AG09309 (cell line): Measurements from ENCODE around the gene ARG1.

Experiments used
- DNase-seq: peaks from one replicate; pipeline ENCODE4 v3.0.0-alpha.2; 2010; ENCODE audit warnings: low read depth
- H3K4me3 ChIP-seq: 2 replicates; pipeline ENCODE4 v1.5.1; 2011; ENCODE audit warnings: mild to moderate bottlenecking, low read depth, low read length, moderate library complexity; ENCODE audit not compliant: control insufficient read depth
- TF ChIP-seq, protein P1 (sequence below): IDR thresholded peaks from 2 replicates; pipeline ENCODE4 v1.5.1; 2011; ENCODE audit warnings: mild to moderate bottlenecking, low read depth, low read length, inconsistent platforms; ENCODE audit not compliant: insufficient read depth, control insufficient read depth; ENCODE audit errors: missing control alignments

ARG1 gene

DNA sequence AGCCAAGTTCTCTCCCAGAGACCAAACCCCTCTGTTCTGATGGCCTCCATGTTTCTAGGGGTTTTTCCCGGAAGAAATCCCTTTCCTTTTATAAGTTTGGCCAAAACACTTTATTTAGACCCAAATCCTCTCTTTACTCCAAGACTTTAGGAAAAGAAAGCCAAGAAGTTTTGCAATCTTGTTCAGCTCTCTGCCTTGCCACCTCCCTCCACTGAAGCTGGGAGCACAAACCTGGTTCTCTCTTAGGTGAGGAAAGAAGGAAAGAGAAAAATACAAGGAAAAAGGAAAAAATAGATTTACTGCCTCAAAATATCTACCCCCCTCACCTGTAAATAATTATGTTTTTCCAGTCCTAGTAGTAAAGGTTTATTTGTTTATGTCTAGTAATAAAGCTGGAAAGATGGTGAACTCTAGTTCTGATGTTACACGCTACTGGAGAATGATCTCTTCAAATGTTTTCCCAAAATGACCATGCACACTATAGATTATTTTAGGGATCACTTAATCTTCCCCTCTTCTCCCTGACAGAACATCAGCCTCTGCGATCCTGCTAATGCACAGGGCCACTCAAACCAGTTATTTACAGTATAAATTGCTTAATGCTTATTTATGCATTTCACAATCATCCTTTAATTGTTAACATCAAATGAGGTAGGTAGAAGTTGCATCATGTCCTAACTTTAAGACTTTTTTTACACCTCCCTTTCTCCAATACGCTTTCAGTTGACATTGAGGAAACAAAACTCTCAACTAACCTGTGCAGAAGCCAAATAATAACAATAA is 10.9 kb upstream of the ARG1 start:
- TF ChIP-seq, protein P1, sequence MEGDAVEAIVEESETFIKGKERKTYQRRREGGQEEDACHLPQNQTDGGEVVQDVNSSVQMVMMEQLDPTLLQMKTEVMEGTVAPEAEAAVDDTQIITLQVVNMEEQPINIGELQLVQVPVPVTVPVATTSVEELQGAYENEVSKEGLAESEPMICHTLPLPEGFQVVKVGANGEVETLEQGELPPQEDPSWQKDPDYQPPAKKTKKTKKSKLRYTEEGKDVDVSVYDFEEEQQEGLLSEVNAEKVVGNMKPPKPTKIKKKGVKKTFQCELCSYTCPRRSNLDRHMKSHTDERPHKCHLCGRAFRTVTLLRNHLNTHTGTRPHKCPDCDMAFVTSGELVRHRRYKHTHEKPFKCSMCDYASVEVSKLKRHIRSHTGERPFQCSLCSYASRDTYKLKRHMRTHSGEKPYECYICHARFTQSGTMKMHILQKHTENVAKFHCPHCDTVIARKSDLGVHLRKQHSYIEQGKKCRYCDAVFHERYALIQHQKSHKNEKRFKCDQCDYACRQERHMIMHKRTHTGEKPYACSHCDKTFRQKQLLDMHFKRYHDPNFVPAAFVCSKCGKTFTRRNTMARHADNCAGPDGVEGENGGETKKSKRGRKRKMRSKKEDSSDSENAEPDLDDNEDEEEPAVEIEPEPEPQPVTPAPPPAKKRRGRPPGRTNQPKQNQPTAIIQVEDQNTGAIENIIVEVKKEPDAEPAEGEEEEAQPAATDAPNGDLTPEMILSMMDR: no peak
- H3K4me3 ChIP-seq: no peak overlapping the region
- no peak for DNase-seq

GRCh38 chr6:131565056-131565455 is 8.0 kb upstream of the ARG1 start:
- TF ChIP-seq, protein P1: no peak
- no peak for DNase-seq

GRCh38 chr6:131568726-131569125 is 4.3 kb upstream of the ARG1 start:
- TF ChIP-seq, protein P1: no peak
- no peak for DNase-seq
- H3K4me3 ChIP-seq: no peak overlapping the region

More at GRCh38 chr6:131565056-131565455, 8.0 kb upstream of the ARG1 start:
- H3K4me3 ChIP-seq: no peak overlapping the region

GRCh38 chr6:131574133-131574532 is 1.1 kb downstream of the ARG1 start:
- TF ChIP-seq, protein P1: no peak
- DNase-seq: no peak
- no peak overlapping the region for H3K4me3 ChIP-seq

DNA sequence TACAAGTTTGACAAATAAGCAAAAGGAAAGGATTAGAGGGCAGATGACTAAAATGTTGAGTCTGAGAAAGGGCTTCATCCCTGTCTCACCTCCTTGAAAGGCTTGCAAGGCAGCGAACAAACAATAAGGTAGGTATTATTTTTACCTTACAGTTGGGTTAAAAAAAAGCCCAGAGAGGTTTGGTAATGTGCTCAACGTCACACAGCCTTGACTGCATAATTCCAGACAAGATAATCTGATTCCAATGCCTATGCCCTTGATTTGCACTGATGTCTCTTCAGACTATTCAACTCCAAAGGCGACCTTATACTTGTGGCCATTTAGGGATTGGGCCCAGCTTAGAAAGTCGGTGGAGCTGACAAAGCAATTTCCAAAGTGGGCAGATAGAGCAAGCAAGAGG is 1.7 kb downstream of the ARG1 start:
- no peak overlapping the region for H3K4me3 ChIP-seq
- TF ChIP-seq, protein P1: no peak
- DNase-seq: no peak

DNA sequence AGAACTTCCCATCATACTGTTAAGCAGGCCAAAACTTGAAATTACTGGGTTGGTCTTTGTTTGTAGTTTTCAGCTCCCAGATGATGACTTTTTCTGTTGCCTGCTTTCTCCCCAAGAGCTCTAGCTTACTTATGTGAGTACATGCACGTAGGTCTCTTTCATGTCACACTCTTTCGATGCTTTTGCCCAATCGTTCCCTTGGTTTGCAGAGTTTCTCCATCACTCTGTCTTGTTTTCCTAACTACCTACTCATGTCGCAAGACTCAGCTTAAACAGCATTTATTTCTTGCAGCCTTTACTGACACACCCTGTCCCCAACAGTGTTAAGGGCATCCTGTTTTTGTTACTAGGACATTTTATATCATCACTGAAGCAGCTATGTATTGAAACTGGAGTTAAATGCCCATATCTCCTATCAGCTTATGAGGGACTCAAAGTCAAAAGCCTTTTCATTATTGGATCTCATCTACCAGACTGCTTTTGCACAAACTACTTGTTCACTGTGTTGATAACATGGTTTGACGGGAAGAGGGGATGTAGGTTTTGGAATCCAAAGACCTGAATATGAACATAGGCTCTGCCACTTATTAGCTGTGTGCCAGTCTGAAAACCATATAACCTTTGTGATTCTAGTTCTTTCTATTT is 2.9 kb downstream of the ARG1 start:
- DNase-seq: no peak
- TF ChIP-seq, protein P1: no peak

More for the DNA sequence above, 2.9 kb downstream of the ARG1 start:
- H3K4me3 ChIP-seq: no peak overlapping the region
